Testis (tissue), 2 donors: ENCODE data around the gene RAB11FIP3.

Experiments
- POLR2A ChIP-seq: fragments of 450-650 bp; IDR thresholded peaks from one replicate; pipeline ENCODE4 v1.6.1; 2017; ENCODE audit warnings: antibody characterized with exemption, mild to moderate bottlenecking, moderate library complexity
- TF ChIP-seq, protein P1 (sequence below), 3 experiments: fragments of 450-650 bp in 2 of 3; fragments of 200-600 bp in 1 of 3; sonication (generic) in 1 of 3; IDR thresholded peaks; one replicate each; pipeline ENCODE4 v1.5.1; 2016 to 2019; ENCODE audit warnings: antibody characterized with exemption in 3 of 3, mild to moderate bottlenecking in 2 of 3, moderate library complexity in 1 of 3

DNA sequence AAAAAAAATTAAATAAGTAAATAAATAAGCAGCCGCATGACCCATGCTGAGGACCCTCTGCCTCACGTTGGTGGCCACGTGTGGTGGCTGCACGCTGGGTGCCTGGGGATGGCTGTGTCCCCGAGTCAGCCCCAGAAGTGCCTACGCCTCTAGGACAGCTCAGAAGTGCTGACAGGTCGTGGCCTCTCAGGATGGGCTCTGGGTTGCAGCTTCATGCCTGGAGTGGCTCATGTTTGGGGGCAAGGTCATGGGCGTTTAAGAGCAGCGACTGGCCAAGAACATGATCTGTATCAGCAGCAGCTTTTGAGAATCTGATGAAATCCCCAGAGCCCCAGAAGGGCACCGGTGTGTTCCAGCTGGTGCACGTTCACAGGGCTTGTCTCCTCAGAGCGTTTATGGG lies 75.3 kb downstream of the RAB11FIP3 start:
- TF ChIP-seq, protein P1, sequence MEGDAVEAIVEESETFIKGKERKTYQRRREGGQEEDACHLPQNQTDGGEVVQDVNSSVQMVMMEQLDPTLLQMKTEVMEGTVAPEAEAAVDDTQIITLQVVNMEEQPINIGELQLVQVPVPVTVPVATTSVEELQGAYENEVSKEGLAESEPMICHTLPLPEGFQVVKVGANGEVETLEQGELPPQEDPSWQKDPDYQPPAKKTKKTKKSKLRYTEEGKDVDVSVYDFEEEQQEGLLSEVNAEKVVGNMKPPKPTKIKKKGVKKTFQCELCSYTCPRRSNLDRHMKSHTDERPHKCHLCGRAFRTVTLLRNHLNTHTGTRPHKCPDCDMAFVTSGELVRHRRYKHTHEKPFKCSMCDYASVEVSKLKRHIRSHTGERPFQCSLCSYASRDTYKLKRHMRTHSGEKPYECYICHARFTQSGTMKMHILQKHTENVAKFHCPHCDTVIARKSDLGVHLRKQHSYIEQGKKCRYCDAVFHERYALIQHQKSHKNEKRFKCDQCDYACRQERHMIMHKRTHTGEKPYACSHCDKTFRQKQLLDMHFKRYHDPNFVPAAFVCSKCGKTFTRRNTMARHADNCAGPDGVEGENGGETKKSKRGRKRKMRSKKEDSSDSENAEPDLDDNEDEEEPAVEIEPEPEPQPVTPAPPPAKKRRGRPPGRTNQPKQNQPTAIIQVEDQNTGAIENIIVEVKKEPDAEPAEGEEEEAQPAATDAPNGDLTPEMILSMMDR (IDR thresholded peaks at IDR 0.05): no peak
- no peak for TF ChIP-seq POLR2A
